ENCODE results near the gene CYP4F2. TPM values are rescaled to one million over a fixed set of nuclear protein-coding genes. Genes with fewer than 3 reads are reported as not detected.
A peak's percentile ranks its signal among the peaks of the same experiment; 100 is the strongest.

CYP4F2 gene
- 100 to 1,000 TPM in 3 of 4 donors, 10 to 100 TPM in 1; 19.8 to 915 (median 698) TPM for total RNA-seq

DNA sequence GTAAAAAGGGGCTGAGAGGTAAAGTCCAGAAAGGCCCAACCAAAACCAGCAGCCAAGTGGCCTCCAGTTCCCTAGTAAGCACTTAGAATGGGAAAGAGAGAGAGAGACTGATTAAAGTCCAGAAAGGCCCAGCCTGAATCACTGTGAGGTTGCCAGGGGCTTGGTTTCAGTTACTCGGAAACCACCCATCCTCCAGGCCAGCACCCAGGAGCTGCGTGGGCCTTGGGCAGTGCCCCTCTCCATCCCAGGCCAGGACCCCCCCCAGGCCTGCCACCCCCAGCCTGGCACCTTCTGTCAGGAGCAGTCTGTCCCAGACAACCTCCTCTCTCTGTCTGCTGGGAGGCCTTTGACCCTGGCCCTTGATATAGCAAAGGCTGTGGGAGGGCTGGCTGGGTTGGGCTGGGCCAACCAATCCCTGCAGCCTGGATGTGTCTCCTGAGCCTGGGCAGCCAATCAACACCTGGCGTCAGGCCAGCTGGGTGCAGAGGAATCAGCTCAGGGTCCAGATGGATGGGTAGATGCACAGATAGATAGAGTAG is at the start of gene CYP4F2:
CYP4F2 (minus strand) TSS at position 337 of the 539 bp plus-strand sequence. CDS start 463 bp downstream, outside the sequence.
- DNase-seq, result peak in 2 of 3 donors; percentile 89
- Histone ChIP-seq H3K4me1 (peaks cover 0 to 7% (median 0%) of the 10 kb centered on the region in 4 donors), H3K9me3 (no peaks in the 10 kb centered on the region), H3K27me3 (no peaks in the 10 kb centered on the region), H3K27ac (peak within 1 kb of the TSS in 3 of 4 donors; percentile 19 to 86 (median 59)), H3K4me3 (peak within 1 kb of the TSS in 2 of 4 donors; percentile 48 to 54), H3K36me3 (no peaks in the 10 kb centered on the region)
- peak; percentile 83 to 95 for TF ChIP-seq POLR2A (IDR thresholded peaks at IDR 0.05)
- TF ChIP-seq, protein P1, sequence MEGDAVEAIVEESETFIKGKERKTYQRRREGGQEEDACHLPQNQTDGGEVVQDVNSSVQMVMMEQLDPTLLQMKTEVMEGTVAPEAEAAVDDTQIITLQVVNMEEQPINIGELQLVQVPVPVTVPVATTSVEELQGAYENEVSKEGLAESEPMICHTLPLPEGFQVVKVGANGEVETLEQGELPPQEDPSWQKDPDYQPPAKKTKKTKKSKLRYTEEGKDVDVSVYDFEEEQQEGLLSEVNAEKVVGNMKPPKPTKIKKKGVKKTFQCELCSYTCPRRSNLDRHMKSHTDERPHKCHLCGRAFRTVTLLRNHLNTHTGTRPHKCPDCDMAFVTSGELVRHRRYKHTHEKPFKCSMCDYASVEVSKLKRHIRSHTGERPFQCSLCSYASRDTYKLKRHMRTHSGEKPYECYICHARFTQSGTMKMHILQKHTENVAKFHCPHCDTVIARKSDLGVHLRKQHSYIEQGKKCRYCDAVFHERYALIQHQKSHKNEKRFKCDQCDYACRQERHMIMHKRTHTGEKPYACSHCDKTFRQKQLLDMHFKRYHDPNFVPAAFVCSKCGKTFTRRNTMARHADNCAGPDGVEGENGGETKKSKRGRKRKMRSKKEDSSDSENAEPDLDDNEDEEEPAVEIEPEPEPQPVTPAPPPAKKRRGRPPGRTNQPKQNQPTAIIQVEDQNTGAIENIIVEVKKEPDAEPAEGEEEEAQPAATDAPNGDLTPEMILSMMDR (IDR thresholded peaks at IDR 0.05), result no peak

DNA sequence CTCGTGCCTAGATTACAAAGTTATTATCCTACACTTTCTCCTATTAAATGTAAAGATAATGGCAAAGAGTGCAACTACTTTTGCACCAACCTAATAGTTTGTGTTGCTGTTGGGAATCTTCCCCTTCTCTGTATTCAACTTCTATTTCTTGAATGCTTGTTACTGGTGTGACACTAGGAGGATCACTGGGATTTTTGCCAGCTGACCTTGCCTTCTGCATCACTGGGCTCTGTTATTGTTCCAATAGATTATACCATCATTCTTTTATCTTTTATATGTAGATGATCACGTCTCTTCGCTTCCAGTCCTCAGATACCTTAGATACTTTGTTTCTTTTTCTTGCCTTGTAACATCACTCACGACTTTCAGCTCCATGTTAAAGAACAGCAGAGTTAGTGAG is 47.4 kb upstream of the CYP4F2 start:
- no peak overlapping the region for H3K4me3 ChIP-seq
- no peak overlapping the region for H3K27ac ChIP-seq
- H3K36me3 ChIP-seq, result no peaks in the 10 kb centered on the region
- peaks cover 0 to 10% (median 2%) of the 10 kb centered on the region in 4 donors for H3K9me3 ChIP-seq
- TF ChIP-seq, protein P1 (IDR thresholded peaks at IDR 0.05), result no peak
- TF ChIP-seq POLR2A (IDR thresholded peaks at IDR 0.05), result no peak
- no peak for DNase-seq
- H3K27me3 ChIP-seq, result no peaks in the 10 kb centered on the region
- H3K4me1 ChIP-seq, result no peaks in the 10 kb centered on the region

DNA sequence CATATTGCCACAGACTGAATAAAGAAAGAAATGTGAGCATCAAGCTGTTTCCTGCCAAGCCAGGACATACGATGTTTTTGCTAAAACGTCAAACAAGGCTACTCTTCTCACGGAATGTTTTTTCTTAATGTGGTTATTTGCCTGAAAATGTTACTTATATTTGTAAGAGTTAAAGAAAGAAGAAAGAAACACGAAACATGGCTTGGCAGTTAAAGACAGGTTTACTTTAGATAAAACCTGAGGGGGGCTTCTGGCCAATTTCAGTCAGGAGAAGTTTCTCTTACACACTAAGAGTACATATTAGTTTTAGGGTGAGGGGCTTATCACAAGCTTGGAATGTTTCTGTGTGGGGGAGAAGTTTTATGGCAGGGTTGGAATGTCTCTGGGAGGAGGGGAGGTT is 46.5 kb upstream of the CYP4F2 start:
- no peak for TF ChIP-seq POLR2A (IDR thresholded peaks at IDR 0.05)
- TF ChIP-seq, protein P1 (IDR thresholded peaks at IDR 0.05), result no peak
- Histone ChIP-seq H3K36me3 (no peaks in the 10 kb centered on the region), H3K27me3 (no peaks in the 10 kb centered on the region), H3K4me3 (no peak overlapping the region), H3K4me1 (no peaks in the 10 kb centered on the region), H3K9me3 (peaks cover 0 to 10% (median 2%) of the 10 kb centered on the region in 4 donors), H3K27ac (no peak overlapping the region)
- DNase-seq, result no peak

DNA sequence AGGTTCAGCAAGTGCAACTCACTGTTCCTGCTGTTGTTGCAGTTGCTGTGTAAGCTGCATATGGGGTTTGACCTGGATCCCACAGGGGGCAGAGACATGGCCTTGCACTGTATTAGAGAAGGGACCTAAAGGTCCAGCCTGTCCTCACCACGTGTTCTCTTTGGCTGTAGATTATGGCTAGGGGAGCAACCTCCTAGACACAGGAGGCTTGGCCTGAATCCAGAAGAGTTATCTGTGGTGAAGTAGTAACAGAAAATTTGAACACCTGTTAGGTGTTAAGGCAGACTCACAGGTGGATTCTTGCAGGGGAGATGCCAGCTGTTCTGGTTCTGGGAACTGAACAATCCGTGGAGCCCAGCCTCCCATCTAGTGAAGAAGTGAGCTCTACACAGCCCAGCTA is 39.9 kb upstream of the CYP4F2 start:
- Histone ChIP-seq H3K27ac (no peak overlapping the region), H3K27me3 (no peaks in the 10 kb centered on the region), H3K9me3 (no peaks in the 10 kb centered on the region), H3K4me1 (peaks cover 0 to 16% (median 0%) of the 10 kb centered on the region in 4 donors), H3K4me3 (no peak overlapping the region), H3K36me3 (no peaks in the 10 kb centered on the region)
- TF ChIP-seq POLR2A (IDR thresholded peaks at IDR 0.05), result no peak
- TF ChIP-seq, protein P1 (IDR thresholded peaks at IDR 0.05), result no peak
- no peak for DNase-seq

DNA sequence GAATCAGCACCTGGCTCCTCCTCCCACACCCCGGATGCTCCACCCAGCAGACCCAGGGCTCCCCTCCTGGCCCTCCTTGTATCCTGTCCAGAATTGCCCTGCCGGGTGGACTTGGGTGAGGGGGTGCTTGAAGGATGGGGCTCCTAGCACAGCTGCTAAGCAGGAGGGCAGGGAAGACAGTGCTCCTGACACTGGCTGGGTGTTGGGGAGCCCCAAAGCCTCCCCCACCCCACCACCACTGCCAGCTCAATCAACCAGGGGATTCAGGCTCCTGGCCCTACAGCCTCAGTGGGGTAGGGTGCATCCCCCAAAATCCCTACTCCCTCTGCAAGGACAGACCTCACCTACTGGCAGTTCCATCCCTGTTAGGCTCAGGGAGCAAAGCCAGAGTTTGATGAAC is 39.1 kb upstream of the CYP4F2 start:
- no peak for DNase-seq
- TF ChIP-seq POLR2A (IDR thresholded peaks at IDR 0.05), result no peak
- TF ChIP-seq, protein P1 (IDR thresholded peaks at IDR 0.05), result no peak
- Histone ChIP-seq H3K27ac (no peak overlapping the region), H3K27me3 (no peaks in the 10 kb centered on the region), H3K4me3 (no peak overlapping the region), H3K36me3 (no peaks in the 10 kb centered on the region), H3K4me1 (peaks cover 0 to 16% (median 0%) of the 10 kb centered on the region in 4 donors), H3K9me3 (no peaks in the 10 kb centered on the region)

All from Peyer's patch (tissue), 4 donors.